Choroid plexus epithelial cell (primary cell): ENCODE data around the gene LRRC4C.

Source experiments
- DNase-seq: peaks from one replicate; pipeline ENCODE4 v3.0.0-alpha.2; 2010; ENCODE audit warnings: low read depth
- H3K4me3 ChIP-seq: 2 replicates; pipeline ENCODE4 v1.5.1; 2011; ENCODE audit warnings: low read depth, mild to moderate bottlenecking, control low read depth, low read length, moderate library complexity
- CTCF ChIP-seq: conservative IDR thresholded peaks from 2 replicates; pipeline ENCODE4 v1.5.1; 2011; ENCODE audit warnings: low read depth, mild to moderate bottlenecking, control low read depth, inconsistent platforms, low read length, moderate library complexity

The LRRC4C gene

GRCh38 chr11:40252236-40252635 lies 1207.2 kb downstream of the LRRC4C start:
- no peak for TF ChIP-seq CTCF
- no peak for DNase-seq
- no peak overlapping the region for H3K4me3 ChIP-seq

DNA sequence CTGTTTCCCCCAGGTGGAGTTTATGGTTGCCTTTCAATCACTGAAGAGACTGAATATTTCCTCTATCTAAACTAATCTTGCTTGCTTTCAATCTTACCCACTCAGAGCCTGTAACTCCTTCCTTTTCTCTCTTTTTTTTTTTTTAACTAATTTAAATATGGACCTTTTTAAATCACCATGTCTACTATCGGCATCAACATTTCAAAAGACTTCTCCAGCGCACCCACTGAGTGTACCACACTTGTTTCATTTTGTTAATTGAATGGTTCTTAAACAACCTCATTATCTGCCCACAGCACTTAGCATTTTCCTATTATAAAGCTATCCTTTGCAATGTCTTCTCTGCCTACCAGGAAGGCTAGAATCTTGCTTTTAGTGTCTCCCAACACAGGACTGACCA lies 1212.5 kb downstream of the LRRC4C start:
- DNase-seq, result no peak
- no peak overlapping the region for H3K4me3 ChIP-seq
- no peak for TF ChIP-seq CTCF

- DNase-seq, result no peak
- TF ChIP-seq CTCF, result no peak
- no peak overlapping the region for H3K4me3 ChIP-seq
Measured at GRCh38 chr11:40241524-40242051, 1217.9 kb downstream of the LRRC4C start.

GRCh38 chr11:40240284-40240683 lies 1219.2 kb downstream of the LRRC4C start:
- TF ChIP-seq CTCF, result no peak

DNA sequence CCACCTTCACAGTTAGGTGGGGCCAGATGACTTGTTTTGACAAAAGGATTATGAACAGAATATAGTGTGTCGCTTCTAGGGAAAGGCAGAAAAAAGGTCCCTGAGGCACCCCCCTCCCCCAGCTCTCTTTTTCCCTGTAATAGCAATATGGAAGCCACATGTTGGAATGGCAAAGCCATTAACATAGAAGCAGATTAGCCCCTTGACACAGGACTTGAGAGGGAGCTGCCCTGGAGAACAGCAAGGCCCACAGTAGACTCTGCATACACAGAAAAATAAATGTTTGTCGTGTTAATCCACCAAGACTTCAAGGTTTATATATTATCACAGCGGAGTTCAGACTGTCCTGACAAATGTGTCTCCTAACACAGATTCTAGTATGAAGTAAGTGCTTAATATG lies 1222.9 kb downstream of the LRRC4C start:
- no peak for TF ChIP-seq CTCF
- no peak for DNase-seq
- no peak overlapping the region for H3K4me3 ChIP-seq

More at GRCh38 chr11:40240284-40240683, 1219.2 kb downstream of the LRRC4C start:
- no peak for DNase-seq
- no peak overlapping the region for H3K4me3 ChIP-seq

- no peak for TF ChIP-seq CTCF
- H3K4me3 ChIP-seq, result no peak overlapping the region
- no peak for DNase-seq
Measured at GRCh38 chr11:40235841-40236240, 1223.6 kb downstream of the LRRC4C start.

- H3K4me3 ChIP-seq, result no peak overlapping the region
- no peak for DNase-seq
- no peak for TF ChIP-seq CTCF
Measured at GRCh38 chr11:40230821-40231220, 1228.6 kb downstream of the LRRC4C start.
